DOHH2 (cell line): ENCODE measurements around the gene TTC23.
"Not testable (repeated sequence)": the region's sequence is repeated elsewhere in the genome, so short reads cannot be mapped to it uniquely, and the experiment has no call there.

Source experiments
- H3F3A ChIP-seq: fragments of 200-600 bp; sonication (generic), shearing (Covaris generic); 2 replicates; pipeline ENCODE4 v1.6.0; 2016; ENCODE audit warnings: antibody characterized with exemption, mild to moderate bottlenecking; ENCODE audit not compliant: control insufficient read depth, insufficient read depth
- H3K27ac ChIP-seq: fragments of 200-600 bp; sonication (generic); 2 replicates; pipeline ENCODE4 v1.5.1; 2014; ENCODE audit warnings: low read depth, mild to moderate bottlenecking, low read length, moderate library complexity
- H3K27me3 ChIP-seq: fragments of 200-600 bp; sonication (generic); 2 replicates; pipeline ENCODE4 v1.6.1; 2014; ENCODE audit warnings: mild to moderate bottlenecking, low read length, mixed read lengths; ENCODE audit not compliant: control insufficient read depth
- H3K36me3 ChIP-seq: fragments of 200-600 bp; sonication (generic); 2 replicates; pipeline ENCODE4 v1.6.1; 2014; ENCODE audit warnings: mild to moderate bottlenecking, low read length, moderate library complexity, mixed read lengths; ENCODE audit not compliant: control insufficient read depth
- H3K4me1 ChIP-seq: fragments of 200-600 bp; sonication (generic); 2 replicates; pipeline ENCODE4 v1.6.1; 2014; ENCODE audit warnings: mild to moderate bottlenecking, low read length, mixed read lengths; ENCODE audit not compliant: control insufficient read depth
- H3K4me2 ChIP-seq: fragments of 200-600 bp; sonication (generic); 2 replicates; pipeline ENCODE4 v1.6.0; 2014; ENCODE audit warnings: mild to moderate bottlenecking, low read length, moderate library complexity
- H3K4me3 ChIP-seq: fragments of 200-600 bp; sonication (generic); 2 replicates; pipeline ENCODE4 v1.5.1; 2014; ENCODE audit warnings: mild to moderate bottlenecking, low read length, mixed read lengths
- H3K79me2 ChIP-seq: fragments of 200-600 bp; sonication (generic); 2 replicates; pipeline ENCODE4 v1.6.1; 2014; ENCODE audit warnings: mild to moderate bottlenecking, low read length, mixed read lengths; ENCODE audit not compliant: control insufficient read depth
- H3K9me2 ChIP-seq: fragments of 200-600 bp; sonication (generic); replicated peaks from 2 replicates; pipeline ENCODE4 v1.6.1; 2014; ENCODE audit warnings: mild to moderate bottlenecking, low read length, mixed read lengths; ENCODE audit not compliant: control insufficient read depth
- H3K9me3 ChIP-seq: fragments of 200-600 bp; sonication (generic); 2 replicates; pipeline ENCODE4 v1.6.1; 2014; ENCODE audit warnings: antibody characterized with exemption, low read length, mixed read lengths; ENCODE audit not compliant: control insufficient read depth, insufficient read depth
- H4K20me1 ChIP-seq: fragments of 200-600 bp; sonication (generic); 2 replicates; pipeline ENCODE4 v1.6.0; 2014; ENCODE audit warnings: low read depth, mild to moderate bottlenecking, antibody characterized with exemption, low read length, moderate library complexity; ENCODE audit not compliant: control insufficient read depth, insufficient read depth
- CTCF ChIP-seq: fragments of 200-600 bp; sonication (generic); IDR thresholded peaks from one replicate; pipeline ENCODE4 v1.5.1; 2014; ENCODE audit warnings: antibody characterized with exemption, mild to moderate bottlenecking, low read depth, low read length; ENCODE audit not compliant: poor library complexity, severe bottlenecking
- EZH2phosphoT487 ChIP-seq: fragments of 200-600 bp; sonication (generic); IDR thresholded peaks from 2 replicates; pipeline ENCODE4 v1.6.1; 2017; ENCODE audit warnings: borderline replicate concordance, mild to moderate bottlenecking, antibody characterized with exemption, low read length, moderate library complexity, mixed read lengths

TTC23 gene

GRCh38 chr15:99202176-99202552 lies 47.2 kb downstream of the TTC23 start:
- Histone ChIP-seq H3K9me2 (no peaks in the 10 kb centered on the region), H3K4me3 (no peak overlapping the region), H3K27ac (no peak overlapping the region)

GRCh38 chr15:99201408-99202175 lies 47.8 kb downstream of the TTC23 start:
- Histone ChIP-seq H3K4me1 (peaks cover 4% of the 10 kb centered on the region), H3K4me3 (no peak overlapping the region), H3F3A (no peaks in the 10 kb centered on the region), H3K36me3 (no peaks in the 10 kb centered on the region), H4K20me1 (no peaks in the 10 kb centered on the region), H3K9me2 (no peaks in the 10 kb centered on the region), H3K27me3 (no peaks in the 10 kb centered on the region), H3K9me3 (no peaks in the 10 kb centered on the region), H3K27ac (no peak overlapping the region), H3K4me2 (no peak overlapping the region), H3K79me2 (no peaks in the 10 kb centered on the region)
- TF ChIP-seq EZH2phosphoT487: no peak
- TF ChIP-seq CTCF: no peak

More at GRCh38 chr15:99202176-99202552, 47.2 kb downstream of the TTC23 start:
- Histone ChIP-seq H3F3A (no peaks in the 10 kb centered on the region), H3K27me3 (no peaks in the 10 kb centered on the region), H3K4me1 (no peaks in the 10 kb centered on the region), H3K4me2 (no peak overlapping the region), H3K9me3 (no peaks in the 10 kb centered on the region), H3K79me2 (no peaks in the 10 kb centered on the region), H3K36me3 (no peaks in the 10 kb centered on the region), H4K20me1 (no peaks in the 10 kb centered on the region)
- TF ChIP-seq EZH2phosphoT487 (no peak), CTCF (no peak)

- Histone ChIP-seq H4K20me1 (no peaks in the 10 kb centered on the region), H3K36me3 (no peaks in the 10 kb centered on the region), H3K4me3 (no peak overlapping the region), H3K27me3 (no peaks in the 10 kb centered on the region), H3K4me2 (no peak overlapping the region), H3F3A (no peaks in the 10 kb centered on the region), H3K9me3 (no peaks in the 10 kb centered on the region), H3K27ac (no peak overlapping the region), H3K4me1 (peaks cover 6% of the 10 kb centered on the region), H3K9me2 (no peaks in the 10 kb centered on the region), H3K79me2 (no peaks in the 10 kb centered on the region)
- no peak for TF ChIP-seq EZH2phosphoT487
- TF ChIP-seq CTCF: no peak
Measured at GRCh38 chr15:99197856-99198255, 51.5 kb downstream of the TTC23 start.

GRCh38 chr15:99192181-99192580 lies 57.2 kb downstream of the TTC23 start:
- H3K36me3 ChIP-seq, H3K4me2 ChIP-seq, H3K9me3 ChIP-seq, H3K9me2 ChIP-seq, H3K27ac ChIP-seq, H3K4me1 ChIP-seq, H3K79me2 ChIP-seq, H3F3A ChIP-seq, H3K27me3 ChIP-seq, H3K4me3 ChIP-seq, H4K20me1 ChIP-seq: not testable (repeated sequence)
